Parathyroid adenoma (tissue), 2 donors: ENCODE results near the gene STX4.

Experiments
- H2AFZ ChIP-seq: fragments of 300-600 bp; sonication (generic); one replicate; pipeline ENCODE4 v1.7.0; 2017; ENCODE audit warnings: antibody characterized with exemption, mild to moderate bottlenecking
- H3K27ac ChIP-seq: fragments of 300-600 bp; sonication (generic); one replicate; pipeline ENCODE4 v1.7.0; 2017
- H3K27me3 ChIP-seq: fragments of 300-600 bp; sonication (generic); one replicate; pipeline ENCODE4 v1.7.0; 2017; ENCODE audit warnings: low read length; ENCODE audit not compliant: control insufficient read depth, insufficient read depth
- H3K36me3 ChIP-seq: fragments of 300-600 bp; sonication (generic); one replicate; pipeline ENCODE4 v1.7.0; 2017; ENCODE audit warnings: low read length; ENCODE audit not compliant: control insufficient read depth, insufficient read depth
- H3K4me1 ChIP-seq: fragments of 300-600 bp; sonication (generic); one replicate; pipeline ENCODE4 v1.7.0; 2017; ENCODE audit warnings: control low read depth
- H3K4me2 ChIP-seq: fragments of 300-600 bp; sonication (generic); one replicate; pipeline ENCODE4 v1.7.0; 2017; ENCODE audit warnings: low read length
- H3K4me3 ChIP-seq: fragments of 300-600 bp; sonication (generic); one replicate; pipeline ENCODE4 v1.7.0; 2017; ENCODE audit warnings: low read depth, low read length
- H3K79me2 ChIP-seq: fragments of 300-600 bp; sonication (generic); one replicate; pipeline ENCODE4 v1.7.0; 2017; ENCODE audit warnings: control low read depth
- H3K9ac ChIP-seq: fragments of 300-600 bp; sonication (generic); one replicate; pipeline ENCODE4 v1.7.0; 2017; ENCODE audit warnings: mild to moderate bottlenecking
- H3K9me3 ChIP-seq: fragments of 300-600 bp; sonication (generic); one replicate; pipeline ENCODE4 v1.7.0; 2017; ENCODE audit warnings: low read length; ENCODE audit not compliant: control insufficient read depth
- CTCF ChIP-seq: fragments of 300-600 bp; sonication (generic); IDR thresholded peaks from one replicate; pipeline ENCODE4 v1.7.0; 2017; ENCODE audit warnings: antibody characterized with exemption, mild to moderate bottlenecking
- donor health status: primary hyperparathyroidism.

STX4 gene

DNA sequence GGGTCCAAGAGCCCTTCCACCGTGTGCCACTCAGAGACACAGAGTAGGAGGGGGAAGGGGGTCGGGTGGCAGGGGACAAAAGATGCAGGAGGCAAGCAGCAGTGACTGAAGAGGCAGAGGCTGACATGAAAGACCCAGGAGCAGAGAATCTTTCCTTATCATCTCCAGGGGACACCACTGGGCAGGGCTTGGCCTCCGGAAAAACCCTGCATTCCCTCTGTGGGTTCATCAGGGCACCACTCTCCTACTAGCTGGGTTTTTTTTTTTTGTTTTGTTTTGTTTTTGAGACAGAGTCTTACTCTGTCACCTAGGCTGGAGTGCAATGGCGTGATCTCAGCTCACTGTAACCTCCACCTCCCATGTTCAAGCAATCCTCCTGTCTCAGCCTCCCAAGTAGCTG is 2.1 kb upstream of the STX4 start:
- Histone ChIP-seq H3K27me3 (no peaks in the 10 kb centered on the region), H3K9me3 (no peaks in the 10 kb centered on the region), H3K4me3 (no peak overlapping the region), H3K36me3 (no peaks in the 10 kb centered on the region), H3K27ac (no peak overlapping the region), H3K79me2 (peaks cover 4% of the 10 kb centered on the region), H2AFZ (no peak overlapping the region), H3K9ac (no peak overlapping the region), H3K4me2 (no peak overlapping the region), H3K4me1 (peaks cover 9% of the 10 kb centered on the region)
- no peak for TF ChIP-seq CTCF

DNA sequence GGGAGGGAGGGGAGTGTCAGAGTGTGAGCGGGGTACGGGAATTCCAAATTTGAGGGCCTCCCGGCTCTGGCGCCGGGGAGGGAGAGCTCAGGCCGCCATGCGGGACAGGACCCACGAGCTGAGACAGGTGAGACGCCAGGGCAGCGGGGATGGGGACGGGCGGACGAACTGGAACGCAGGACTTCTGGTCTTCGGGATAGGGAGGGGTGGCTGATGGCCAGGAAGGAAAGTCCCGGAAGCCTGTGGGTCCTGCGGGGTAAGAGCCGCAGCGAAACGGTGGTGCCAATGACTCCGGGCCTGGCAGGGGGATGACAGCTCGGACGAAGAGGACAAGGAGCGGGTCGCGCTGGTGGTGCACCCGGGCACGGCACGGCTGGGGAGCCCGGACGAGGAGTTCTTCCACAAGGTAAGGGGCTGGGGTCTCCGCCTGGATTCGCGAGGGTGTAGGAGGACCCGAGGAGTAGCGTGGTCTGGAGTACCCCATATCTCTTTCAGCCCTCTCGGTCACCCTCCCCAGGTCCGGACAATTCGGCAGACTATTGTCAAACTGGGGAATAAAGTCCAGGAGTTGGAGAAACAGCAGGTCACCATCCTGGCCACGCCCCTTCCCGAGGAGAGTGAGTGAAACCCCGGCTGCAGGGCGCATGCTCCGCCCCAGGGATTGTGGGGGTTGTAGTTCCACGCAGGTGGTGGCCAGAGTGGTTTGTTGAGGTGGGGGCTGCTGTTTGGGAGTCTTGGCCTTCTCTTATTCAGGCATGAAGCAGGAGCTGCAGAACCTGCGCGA is 543 bp downstream of the STX4 start:
- H3K36me3 ChIP-seq, result no peaks in the 10 kb centered on the region
- TF ChIP-seq CTCF, result no peak
- peaks cover 9% of the 10 kb centered on the region for H3K4me1 ChIP-seq

GRCh38 chr16:31036691-31037090 is 3.3 kb downstream of the STX4 start:
- Histone ChIP-seq H3K4me2 (no peak overlapping the region), H3K4me3 (no peak overlapping the region), H2AFZ (no peak overlapping the region), H3K36me3 (no peaks in the 10 kb centered on the region), H3K27ac (no peak overlapping the region), H3K79me2 (peaks cover 5% of the 10 kb centered on the region), H3K27me3 (no peaks in the 10 kb centered on the region), H3K9ac (no peak overlapping the region), H3K9me3 (no peaks in the 10 kb centered on the region), H3K4me1 (peaks cover 9% of the 10 kb centered on the region)
- TF ChIP-seq CTCF, result no peak

More for the DNA sequence above, 543 bp downstream of the STX4 start:
- Histone ChIP-seq H3K4me3 (peak overlapping the region; percentile 95), H2AFZ (peak overlapping the region; percentile 98), H3K79me2 (peaks cover 5% of the 10 kb centered on the region), H3K27ac (peak overlapping the region; percentile 91), H3K27me3 (no peaks in the 10 kb centered on the region), H3K9ac (no peak overlapping the region), H3K4me2 (peak overlapping the region; percentile 100), H3K9me3 (no peaks in the 10 kb centered on the region)

DNA sequence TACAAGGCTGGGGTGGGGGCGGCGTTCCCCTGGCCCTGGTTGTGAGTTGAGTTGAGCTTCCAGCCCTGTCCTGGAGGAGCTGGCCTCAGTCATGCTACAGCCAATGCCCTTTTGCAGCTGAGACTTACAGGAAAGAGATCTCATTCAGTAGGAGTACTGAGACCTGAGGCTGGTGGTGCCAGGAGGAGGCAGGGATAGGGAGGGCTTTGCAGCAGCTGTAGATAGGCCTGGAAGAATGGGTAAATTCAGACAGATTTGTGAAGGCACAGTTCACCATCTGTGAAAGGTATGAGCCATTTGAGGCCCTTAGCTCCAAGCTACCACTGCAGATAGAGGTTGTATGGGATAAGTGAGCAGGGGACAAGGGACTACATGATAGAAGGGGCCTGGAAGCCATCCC is 5.6 kb downstream of the STX4 start:
- no peak overlapping the region for H3K27ac ChIP-seq
- H3K27me3 ChIP-seq, result no peaks in the 10 kb centered on the region
- peaks cover 6% of the 10 kb centered on the region for H3K4me1 ChIP-seq
- H3K79me2 ChIP-seq, result peaks cover 5% of the 10 kb centered on the region
- H3K9ac ChIP-seq, result no peak overlapping the region
- no peak overlapping the region for H3K4me2 ChIP-seq
- H3K36me3 ChIP-seq, result no peaks in the 10 kb centered on the region
- no peak overlapping the region for H3K4me3 ChIP-seq
- H3K9me3 ChIP-seq, result no peaks in the 10 kb centered on the region
- no peak for TF ChIP-seq CTCF
- H2AFZ ChIP-seq, result no peak overlapping the region

DNA sequence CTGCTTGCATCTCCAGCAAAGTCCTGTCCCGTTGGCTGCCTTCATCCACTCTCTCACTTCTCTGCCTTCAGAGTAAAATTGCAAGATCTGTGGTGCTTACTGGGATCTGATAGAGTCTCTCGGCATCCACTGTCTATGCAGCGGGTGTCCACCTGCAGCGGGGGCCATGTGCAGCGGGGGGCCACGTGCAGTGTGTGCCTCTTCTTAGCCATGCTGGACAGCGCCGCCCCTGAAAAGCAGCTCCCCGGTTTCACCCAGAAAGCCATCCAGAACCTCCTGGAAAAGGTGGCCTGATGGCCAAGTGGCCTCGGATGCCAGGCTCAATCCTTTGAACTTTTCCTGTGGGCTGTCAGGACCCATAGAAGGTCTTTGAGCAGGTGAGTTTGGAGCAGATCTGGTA is 9.5 kb downstream of the STX4 start:
- H3K36me3 ChIP-seq, result no peaks in the 10 kb centered on the region
- no peaks in the 10 kb centered on the region for H3K4me1 ChIP-seq
- H3K4me2 ChIP-seq, result no peak overlapping the region
- TF ChIP-seq CTCF, result no peak
- H3K9ac ChIP-seq, result no peak overlapping the region
- no peaks in the 10 kb centered on the region for H3K79me2 ChIP-seq
- H3K4me3 ChIP-seq, result no peak overlapping the region
- no peak overlapping the region for H3K27ac ChIP-seq
- no peaks in the 10 kb centered on the region for H3K27me3 ChIP-seq
- no peak overlapping the region for H2AFZ ChIP-seq
- H3K9me3 ChIP-seq, result no peaks in the 10 kb centered on the region
